GM18951 (cell line): Measurements from ENCODE around the gene SH2B3.
"Not testable (repeated sequence)": the region's sequence is repeated elsewhere in the genome, so short reads cannot be mapped to it uniquely, and the experiment has no call there.

Experiments
- POLR2A ChIP-seq: IDR thresholded peaks from 4 replicates; pipeline ENCODE4 v1.6.1; 2011; ENCODE audit warnings: mild to moderate bottlenecking; ENCODE audit not compliant: insufficient read length, insufficient read depth; ENCODE audit errors: extremely low read depth
- in situ Hi-C: fragments of 300-500 bp; cut with MboI; formaldehyde crosslinking; loops from one replicate; pipeline ENCODE4 v1.12.0; 2022; ENCODE audit warnings: low sequenced_read_pairs, mixed read lengths, inconsistent platforms; ENCODE audit not compliant: unreplicated experiment

SH2B3 gene

GRCh38 chr12:111369496-111370220, 36.1 kb upstream of the SH2B3 start:
- no peak for TF ChIP-seq POLR2A
- in situ Hi-C loops: no loop called here

- in situ Hi-C loops: not testable (repeated sequence)
These were observed 32.5 kb upstream of the SH2B3 start for GRCh38 chr12:111373231-111373630.

- in situ Hi-C loops: no loop called here
- TF ChIP-seq POLR2A: no peak
These were observed 28.3 kb upstream of the SH2B3 start for GRCh38 chr12:111377440-111377839.

- in situ Hi-C loops: no loop called here
- no peak for TF ChIP-seq POLR2A
These were observed 25.7 kb upstream of the SH2B3 start for GRCh38 chr12:111379942-111380554.

GRCh38 chr12:111384596-111384995, 21.1 kb upstream of the SH2B3 start:
- no peak for TF ChIP-seq POLR2A
- in situ Hi-C loops: no loop called here

GRCh38 chr12:111386885-111387284, 18.8 kb upstream of the SH2B3 start:
- in situ Hi-C loops: no loop called here
- no peak for TF ChIP-seq POLR2A

- TF ChIP-seq POLR2A: no peak
These were observed 17.9 kb upstream of the SH2B3 start for GRCh38 chr12:111387747-111388323.

GRCh38 chr12:111389635-111390034, 16.1 kb upstream of the SH2B3 start:
- TF ChIP-seq POLR2A: no peak
- in situ Hi-C loops: no loop called here

More at GRCh38 chr12:111387747-111388323, 17.9 kb upstream of the SH2B3 start:
- in situ Hi-C loops: no loop called here

- TF ChIP-seq POLR2A: no peak
- in situ Hi-C loops: no loop called here
These were observed 14.8 kb upstream of the SH2B3 start for GRCh38 chr12:111390910-111391309.

GRCh38 chr12:111393700-111394300, 11.9 kb upstream of the SH2B3 start:
- TF ChIP-seq POLR2A: no peak
- in situ Hi-C loops: no loop called here

- in situ Hi-C loops: no loop called here
- no peak for TF ChIP-seq POLR2A
These were observed 11.2 kb upstream of the SH2B3 start for GRCh38 chr12:111394480-111394879.

GRCh38 chr12:111395336-111396187, 10.2 kb upstream of the SH2B3 start:
- no peak for TF ChIP-seq POLR2A
- in situ Hi-C loops: loop anchor here (5.0 kb wide), 1 partner anchor 52 kb away; no protein-coding TSS in a partner anchor

- in situ Hi-C loops: loop anchor here (5.0 kb wide), 1 partner anchor 51 kb away; no protein-coding TSS in a partner anchor
These were observed 9.5 kb upstream of the SH2B3 start for GRCh38 chr12:111396271-111396670.
